ENCODE results near the gene ATP9A. TPM values are rescaled to one million over a fixed set of nuclear protein-coding genes. Genes with fewer than 3 reads are reported as not detected.

The ATP9A gene
- total RNA-seq, 1 donor from 2014 or later = 18.2 TPM

DNA sequence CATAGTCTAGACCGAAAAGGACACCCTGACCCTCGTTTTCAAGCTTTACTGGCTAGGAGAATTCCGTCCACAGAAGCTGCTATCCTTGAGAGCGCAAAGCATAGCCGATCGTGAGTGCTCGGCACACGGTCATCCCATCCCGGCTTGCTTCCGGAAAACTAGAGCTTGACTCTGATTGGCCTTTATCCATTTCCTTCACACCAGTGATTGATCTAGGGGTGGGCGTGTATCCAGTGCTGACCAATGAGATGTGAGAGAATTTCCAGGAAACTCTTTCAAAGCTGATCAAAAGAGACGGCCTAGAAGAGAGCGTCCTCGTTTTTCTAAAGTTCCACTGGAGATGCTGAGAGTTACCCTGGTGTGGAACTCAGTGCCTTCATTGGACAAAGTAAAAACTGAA is 184.7 kb downstream of the ATP9A start:
- TF ChIP-seq, protein P1, sequence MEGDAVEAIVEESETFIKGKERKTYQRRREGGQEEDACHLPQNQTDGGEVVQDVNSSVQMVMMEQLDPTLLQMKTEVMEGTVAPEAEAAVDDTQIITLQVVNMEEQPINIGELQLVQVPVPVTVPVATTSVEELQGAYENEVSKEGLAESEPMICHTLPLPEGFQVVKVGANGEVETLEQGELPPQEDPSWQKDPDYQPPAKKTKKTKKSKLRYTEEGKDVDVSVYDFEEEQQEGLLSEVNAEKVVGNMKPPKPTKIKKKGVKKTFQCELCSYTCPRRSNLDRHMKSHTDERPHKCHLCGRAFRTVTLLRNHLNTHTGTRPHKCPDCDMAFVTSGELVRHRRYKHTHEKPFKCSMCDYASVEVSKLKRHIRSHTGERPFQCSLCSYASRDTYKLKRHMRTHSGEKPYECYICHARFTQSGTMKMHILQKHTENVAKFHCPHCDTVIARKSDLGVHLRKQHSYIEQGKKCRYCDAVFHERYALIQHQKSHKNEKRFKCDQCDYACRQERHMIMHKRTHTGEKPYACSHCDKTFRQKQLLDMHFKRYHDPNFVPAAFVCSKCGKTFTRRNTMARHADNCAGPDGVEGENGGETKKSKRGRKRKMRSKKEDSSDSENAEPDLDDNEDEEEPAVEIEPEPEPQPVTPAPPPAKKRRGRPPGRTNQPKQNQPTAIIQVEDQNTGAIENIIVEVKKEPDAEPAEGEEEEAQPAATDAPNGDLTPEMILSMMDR (IDR thresholded peaks at IDR 0.05) = no peak
- TF ChIP-seq EZH2 (IDR thresholded peaks at IDR 0.05) (no peak), EZH2phosphoT487 (IDR thresholded peaks at IDR 0.05) (no peak)
- Mint-ChIP-seq H3K9me3 (no peaks in the 10 kb centered on the region), H3K27me3 (ENCODE audit: insufficient read depth, low read depth) (no peaks in the 10 kb centered on the region), H3K4me3 (no peak overlapping the region), H3K27ac (no peak overlapping the region), H3K4me1 (no peaks in the 10 kb centered on the region), H3K36me3 (no peaks in the 10 kb centered on the region)
- Histone ChIP-seq H3K4me3 (no peak overlapping the region), H2AFZ (replicated peaks) (no peak overlapping the region), H3K36me3 (no peaks in the 10 kb centered on the region), H3K27me3 (no peaks in the 10 kb centered on the region), H3K9me3 (ENCODE audit: low read depth) (no peaks in the 10 kb centered on the region), H3K27ac (no peak overlapping the region), H4K20me1 (ENCODE audit: low read depth) (no peaks in the 10 kb centered on the region), H3K4me1 (no peaks in the 10 kb centered on the region), H3K79me2 (ENCODE audit: low read depth) (no peaks in the 10 kb centered on the region), H3F3A (ENCODE audit: low read depth) (no peaks in the 10 kb centered on the region), H3K9ac (no peak overlapping the region), H3K4me2 (no peak overlapping the region)
- DNase-seq (ENCODE audit: low spot score) = no peak

DNA sequence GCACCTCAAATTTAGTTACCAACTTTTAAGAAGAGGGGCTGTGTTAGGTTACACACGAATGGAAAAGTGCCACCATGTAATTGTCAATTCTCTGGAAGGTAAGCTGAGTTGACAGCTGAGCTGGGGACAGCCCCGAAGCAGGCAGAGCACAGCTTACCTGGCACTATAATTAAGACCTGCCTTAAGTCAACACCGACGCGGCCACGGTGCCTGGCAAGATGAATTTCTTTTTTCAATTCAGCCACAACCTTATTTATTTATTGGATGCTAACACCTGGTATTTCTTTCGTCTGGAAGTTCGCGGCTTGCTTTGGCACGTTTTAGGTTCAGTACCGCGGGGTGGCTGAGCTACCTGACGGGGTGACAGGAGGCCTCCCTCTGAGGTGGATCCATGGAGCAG is 185.1 kb downstream of the ATP9A start:
- Histone ChIP-seq H3K4me3 (no peak overlapping the region), H4K20me1 (ENCODE audit: low read depth) (no peaks in the 10 kb centered on the region), H3K4me1 (no peaks in the 10 kb centered on the region), H3K9me3 (ENCODE audit: low read depth) (no peaks in the 10 kb centered on the region), H3K36me3 (no peaks in the 10 kb centered on the region), H3F3A (ENCODE audit: low read depth) (no peaks in the 10 kb centered on the region), H2AFZ (replicated peaks) (no peak overlapping the region), H3K79me2 (ENCODE audit: low read depth) (no peaks in the 10 kb centered on the region), H3K4me2 (no peak overlapping the region), H3K9ac (no peak overlapping the region), H3K27me3 (no peaks in the 10 kb centered on the region), H3K27ac (no peak overlapping the region)
- DNase-seq (ENCODE audit: low spot score) = no peak
- no peaks in the 10 kb centered on the region for H3K4me1 Mint-ChIP-seq
- H3K27ac Mint-ChIP-seq = no peak overlapping the region
- no peaks in the 10 kb centered on the region for H3K9me3 Mint-ChIP-seq
- TF ChIP-seq EZH2phosphoT487 (IDR thresholded peaks at IDR 0.05) (no peak), EZH2 (IDR thresholded peaks at IDR 0.05) (no peak)
- TF ChIP-seq, protein P1 (IDR thresholded peaks at IDR 0.05) = no peak
- no peaks in the 10 kb centered on the region for H3K27me3 Mint-ChIP-seq (ENCODE audit: insufficient read depth, low read depth)
- no peaks in the 10 kb centered on the region for H3K36me3 Mint-ChIP-seq
- H3K4me3 Mint-ChIP-seq = no peak overlapping the region

DNA sequence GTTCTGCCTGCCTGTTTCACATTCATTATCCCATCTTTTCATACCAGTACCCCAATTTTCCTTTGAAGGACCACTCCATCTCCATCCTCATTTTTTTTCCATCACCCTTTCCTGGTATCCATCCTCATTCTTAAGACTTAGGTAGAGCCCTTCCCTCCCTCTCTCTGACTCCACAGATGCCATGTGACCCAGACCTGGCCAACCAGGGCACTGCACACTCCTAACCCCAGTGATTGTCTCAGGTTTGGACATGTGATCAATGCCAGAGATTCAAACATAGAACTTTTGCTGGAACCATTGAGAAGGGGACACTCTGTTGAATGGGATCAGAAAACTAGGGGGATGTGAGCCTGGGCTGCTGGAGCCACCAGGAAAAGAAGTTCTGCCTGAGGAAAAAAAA is 186.6 kb downstream of the ATP9A start:
- no peaks in the 10 kb centered on the region for H3K9me3 ChIP-seq (ENCODE audit: low read depth)
- H3K4me3 Mint-ChIP-seq = no peak overlapping the region
- DNase-seq (ENCODE audit: low spot score) = no peak
- no peaks in the 10 kb centered on the region for H3F3A ChIP-seq (ENCODE audit: low read depth)
- no peak overlapping the region for H3K4me3 ChIP-seq
- H3K27me3 Mint-ChIP-seq (ENCODE audit: insufficient read depth, low read depth) = peaks cover under 1% of the 10 kb centered on the region
- H3K36me3 ChIP-seq = no peaks in the 10 kb centered on the region
- peaks cover 3% of the 10 kb centered on the region for H3K4me1 Mint-ChIP-seq
- H3K9ac ChIP-seq = no peak overlapping the region
- H3K4me2 ChIP-seq = no peak overlapping the region
- H3K9me3 Mint-ChIP-seq = no peaks in the 10 kb centered on the region
- TF ChIP-seq, protein P1 (IDR thresholded peaks at IDR 0.05) = no peak
- TF ChIP-seq EZH2phosphoT487 (IDR thresholded peaks at IDR 0.05) (no peak), EZH2 (IDR thresholded peaks at IDR 0.05) (no peak)
- H3K27me3 ChIP-seq = no peaks in the 10 kb centered on the region
- no peak overlapping the region for H2AFZ ChIP-seq (replicated peaks)
- no peaks in the 10 kb centered on the region for H3K4me1 ChIP-seq
- H3K27ac ChIP-seq = no peak overlapping the region
- no peaks in the 10 kb centered on the region for H3K36me3 Mint-ChIP-seq
- H4K20me1 ChIP-seq (ENCODE audit: low read depth) = no peaks in the 10 kb centered on the region
- H3K27ac Mint-ChIP-seq = no peak overlapping the region
- no peaks in the 10 kb centered on the region for H3K79me2 ChIP-seq (ENCODE audit: low read depth)

Data from neural progenitor cell (in vitro differentiated cells).